ENCODE results near the gene SRPRA.

SRPRA gene

DNA sequence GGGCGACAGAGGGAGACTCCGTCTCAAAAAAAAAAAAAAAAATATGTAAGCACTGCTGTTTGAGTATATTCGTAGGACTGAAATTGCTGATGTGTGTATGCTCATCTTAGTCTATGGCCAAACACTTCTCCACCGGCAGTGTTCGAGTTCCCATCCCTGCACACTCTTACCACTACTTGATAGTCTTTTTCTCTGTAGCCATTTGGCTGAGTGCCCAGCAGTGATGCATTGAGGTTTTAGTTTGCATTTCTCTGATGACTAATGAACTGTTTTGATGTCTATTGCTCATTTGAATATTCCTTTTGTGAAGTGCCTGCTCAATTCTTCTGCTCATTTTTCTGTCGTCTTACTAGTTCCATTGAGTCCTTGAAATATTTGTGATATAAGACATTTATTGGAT is 16.1 kb upstream of the SRPRA start:
- TF ChIP-seq NFIC (IDR thresholded peaks at IDR 0.05) (peak; percentile 77), ZBTB7A (IDR thresholded peaks at IDR 0.05; ENCODE audit: low read depth) (no peak)

DNA sequence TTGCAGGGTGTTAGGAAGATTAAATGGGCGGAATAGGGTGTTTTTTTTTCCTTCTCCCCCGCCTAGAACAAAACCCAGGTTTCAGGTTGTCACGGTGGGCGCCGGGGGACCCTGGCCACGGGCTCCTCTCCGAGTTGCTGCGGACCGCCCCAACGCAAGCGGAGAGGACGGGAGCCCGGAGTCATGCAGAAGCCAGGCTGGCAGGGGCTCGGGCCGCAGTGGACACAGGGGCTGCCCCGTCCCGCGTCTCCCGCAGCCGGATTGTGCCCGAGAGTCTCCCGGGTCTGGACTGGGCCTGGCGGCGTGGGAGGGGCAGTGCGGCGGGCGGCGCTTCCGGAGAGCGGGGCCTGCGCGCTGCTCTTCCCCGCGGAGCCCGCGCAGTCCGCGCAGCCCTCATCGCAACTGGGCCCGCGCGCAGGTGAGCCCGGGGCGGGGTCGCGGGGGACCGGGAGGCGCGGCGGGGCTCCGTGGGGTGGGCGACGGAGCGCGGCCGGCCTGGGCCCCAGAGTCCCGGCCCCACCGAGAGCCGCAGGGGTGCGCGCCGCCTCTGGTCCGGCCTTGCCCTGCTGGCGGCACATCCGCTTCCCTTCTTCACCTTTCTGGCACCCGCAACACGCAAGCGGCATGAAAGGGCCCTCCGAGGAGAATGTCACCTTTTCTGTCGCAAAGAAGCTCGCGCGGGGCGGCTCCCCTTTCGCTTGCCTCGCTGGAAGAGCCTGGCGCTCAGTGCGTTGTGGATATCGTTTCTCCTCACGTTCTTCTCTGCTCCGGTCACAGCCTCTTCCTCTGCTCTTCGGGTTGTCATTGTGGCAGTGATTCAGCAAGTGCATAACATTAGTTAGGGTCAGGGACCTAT is 14.3 kb upstream of the SRPRA start, which contains the start of gene TIRAP:
TIRAP (plus strand) TSS at position 358 of the 856 bp plus-strand sequence. CDS start 7,802 bp downstream, outside the sequence.
- TF ChIP-seq TAF1 (IDR thresholded peaks at IDR 0.05; ENCODE audit: low read depth) = peak; percentile 81
- TF ChIP-seq TEAD4 (IDR thresholded peaks at IDR 0.05) = no peak
- 0 out of 2 replicates have a peak, but pooled peaks have one; percentile 30 for TF ChIP-seq EGR1 (IDR thresholded peaks at IDR 0.05)
- TF ChIP-seq, protein P1, sequence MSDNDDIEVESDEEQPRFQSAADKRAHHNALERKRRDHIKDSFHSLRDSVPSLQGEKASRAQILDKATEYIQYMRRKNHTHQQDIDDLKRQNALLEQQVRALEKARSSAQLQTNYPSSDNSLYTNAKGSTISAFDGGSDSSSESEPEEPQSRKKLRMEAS (IDR thresholded peaks at IDR 0.05) = peak; percentile 33; the same call in 1 of the 2 replicates
- no peak for TF ChIP-seq CEBPB (IDR thresholded peaks at IDR 0.05)
- no peak for TF ChIP-seq RAD21 (IDR thresholded peaks at IDR 0.05; ENCODE audit: low read depth)
- TF ChIP-seq EP300 (IDR thresholded peaks at IDR 0.05; ENCODE audit: borderline replicate concordance) = no peak
- peak; percentile 37; the same call in 1 of the 2 replicates for TF ChIP-seq YY1 (IDR thresholded peaks at IDR 0.05; ENCODE audit: low read depth)

DNA sequence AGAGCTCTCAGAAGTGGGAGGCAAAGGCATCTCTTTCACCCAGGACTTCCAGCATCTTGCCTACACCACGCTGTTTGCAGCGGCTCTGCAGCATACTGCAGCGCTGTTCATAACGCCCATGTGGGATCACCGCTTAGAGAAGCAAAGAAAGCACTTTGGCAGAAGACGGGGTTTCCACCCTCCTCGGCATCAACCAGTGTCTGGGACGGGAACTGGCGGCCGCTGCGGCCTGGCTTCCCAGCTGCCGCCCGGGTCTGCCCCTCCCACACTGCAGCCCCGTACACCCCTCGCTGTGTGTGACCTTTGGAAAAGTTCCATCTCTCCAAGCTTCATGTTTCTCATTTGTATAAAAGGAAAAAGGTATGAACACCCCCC is 13.7 kb upstream of the SRPRA start:
- TF ChIP-seq NFIC (IDR thresholded peaks at IDR 0.05) = no peak
- TF ChIP-seq, protein P1 (IDR thresholded peaks at IDR 0.05) = peak; percentile 7; the same call in 1 of the 2 replicates

DNA sequence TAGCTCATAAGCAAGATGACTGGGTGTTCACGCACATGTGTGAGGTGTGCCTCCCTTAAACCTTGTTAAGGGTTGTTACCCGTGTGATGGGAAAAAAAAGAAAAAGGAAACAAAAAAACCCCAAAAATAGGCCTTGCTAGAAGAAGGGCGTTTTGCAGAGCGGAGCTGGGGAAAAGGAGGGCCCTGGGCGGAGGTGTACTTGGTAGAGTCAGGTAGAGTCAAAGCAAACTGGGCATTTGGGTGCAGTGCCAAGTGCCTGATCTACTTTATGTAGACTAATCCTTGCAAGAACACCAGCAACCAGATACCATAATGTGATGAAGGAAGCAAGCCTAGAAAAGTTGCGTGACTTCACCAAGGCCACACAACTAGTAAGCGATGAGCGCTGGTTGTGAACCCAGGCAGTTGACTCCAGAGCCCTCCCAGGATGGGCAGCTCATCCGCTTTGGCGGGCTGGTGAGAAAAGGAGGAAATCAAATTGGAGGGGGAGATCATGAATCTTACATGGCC is 13.0 kb upstream of the SRPRA start:
- TF ChIP-seq, protein P2, sequence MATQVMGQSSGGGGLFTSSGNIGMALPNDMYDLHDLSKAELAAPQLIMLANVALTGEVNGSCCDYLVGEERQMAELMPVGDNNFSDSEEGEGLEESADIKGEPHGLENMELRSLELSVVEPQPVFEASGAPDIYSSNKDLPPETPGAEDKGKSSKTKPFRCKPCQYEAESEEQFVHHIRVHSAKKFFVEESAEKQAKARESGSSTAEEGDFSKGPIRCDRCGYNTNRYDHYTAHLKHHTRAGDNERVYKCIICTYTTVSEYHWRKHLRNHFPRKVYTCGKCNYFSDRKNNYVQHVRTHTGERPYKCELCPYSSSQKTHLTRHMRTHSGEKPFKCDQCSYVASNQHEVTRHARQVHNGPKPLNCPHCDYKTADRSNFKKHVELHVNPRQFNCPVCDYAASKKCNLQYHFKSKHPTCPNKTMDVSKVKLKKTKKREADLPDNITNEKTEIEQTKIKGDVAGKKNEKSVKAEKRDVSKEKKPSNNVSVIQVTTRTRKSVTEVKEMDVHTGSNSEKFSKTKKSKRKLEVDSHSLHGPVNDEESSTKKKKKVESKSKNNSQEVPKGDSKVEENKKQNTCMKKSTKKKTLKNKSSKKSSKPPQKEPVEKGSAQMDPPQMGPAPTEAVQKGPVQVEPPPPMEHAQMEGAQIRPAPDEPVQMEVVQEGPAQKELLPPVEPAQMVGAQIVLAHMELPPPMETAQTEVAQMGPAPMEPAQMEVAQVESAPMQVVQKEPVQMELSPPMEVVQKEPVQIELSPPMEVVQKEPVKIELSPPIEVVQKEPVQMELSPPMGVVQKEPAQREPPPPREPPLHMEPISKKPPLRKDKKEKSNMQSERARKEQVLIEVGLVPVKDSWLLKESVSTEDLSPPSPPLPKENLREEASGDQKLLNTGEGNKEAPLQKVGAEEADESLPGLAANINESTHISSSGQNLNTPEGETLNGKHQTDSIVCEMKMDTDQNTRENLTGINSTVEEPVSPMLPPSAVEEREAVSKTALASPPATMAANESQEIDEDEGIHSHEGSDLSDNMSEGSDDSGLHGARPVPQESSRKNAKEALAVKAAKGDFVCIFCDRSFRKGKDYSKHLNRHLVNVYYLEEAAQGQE (IDR thresholded peaks at IDR 0.05; ENCODE audit: low read depth) = no peak
- TF ChIP-seq TEAD4 (IDR thresholded peaks at IDR 0.05) (no peak), TAF1 (IDR thresholded peaks at IDR 0.05; ENCODE audit: low read depth) (no peak), ZBTB7A (IDR thresholded peaks at IDR 0.05; ENCODE audit: low read depth) (no peak), EP300 (IDR thresholded peaks at IDR 0.05; ENCODE audit: borderline replicate concordance) (no peak), FOXM1 (IDR thresholded peaks at IDR 0.05; ENCODE audit: borderline replicate concordance, low read depth) (no peak), TCF12 (IDR thresholded peaks at IDR 0.05; ENCODE audit: low read depth) (no peak), NFIC (IDR thresholded peaks at IDR 0.05) (no peak), CEBPB (IDR thresholded peaks at IDR 0.05) (no peak), CREB1 (IDR thresholded peaks at IDR 0.05; ENCODE audit: low read depth) (no peak), RAD21 (IDR thresholded peaks at IDR 0.05; ENCODE audit: low read depth) (no peak), YY1 (IDR thresholded peaks at IDR 0.05; ENCODE audit: low read depth) (no peak), EGR1 (IDR thresholded peaks at IDR 0.05) (no peak)
- TF ChIP-seq, protein P3, sequence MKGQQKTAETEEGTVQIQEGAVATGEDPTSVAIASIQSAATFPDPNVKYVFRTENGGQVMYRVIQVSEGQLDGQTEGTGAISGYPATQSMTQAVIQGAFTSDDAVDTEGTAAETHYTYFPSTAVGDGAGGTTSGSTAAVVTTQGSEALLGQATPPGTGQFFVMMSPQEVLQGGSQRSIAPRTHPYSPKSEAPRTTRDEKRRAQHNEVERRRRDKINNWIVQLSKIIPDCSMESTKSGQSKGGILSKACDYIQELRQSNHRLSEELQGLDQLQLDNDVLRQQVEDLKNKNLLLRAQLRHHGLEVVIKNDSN (IDR thresholded peaks at IDR 0.05) = no peak
- TF ChIP-seq, protein P1 (IDR thresholded peaks at IDR 0.05) = no peak

DNA sequence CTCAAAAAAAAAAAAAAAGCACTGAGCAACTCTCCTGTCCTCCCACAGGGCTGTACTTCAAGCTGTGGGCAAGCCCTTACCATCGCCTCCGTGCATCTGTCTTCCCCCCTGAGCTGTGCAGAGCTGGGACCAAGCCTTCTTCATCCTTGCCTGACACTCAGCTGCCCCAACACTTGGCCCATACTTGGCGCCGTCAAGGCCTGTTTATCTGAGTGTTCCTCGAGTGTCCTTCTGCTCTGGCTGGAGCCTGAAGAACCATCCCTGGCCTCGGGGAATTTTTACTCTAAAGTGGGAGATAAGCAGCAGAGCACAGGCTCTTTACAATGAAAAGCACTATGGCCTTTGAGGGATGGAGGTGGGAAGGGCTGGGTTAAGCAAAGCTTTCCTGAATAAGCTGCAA is 12.6 kb upstream of the SRPRA start:
- no peak for TF ChIP-seq RAD21 (IDR thresholded peaks at IDR 0.05; ENCODE audit: low read depth)
- no peak for TF ChIP-seq TAF1 (IDR thresholded peaks at IDR 0.05; ENCODE audit: low read depth)
- TF ChIP-seq EP300 (IDR thresholded peaks at IDR 0.05; ENCODE audit: borderline replicate concordance) = no peak
- TF ChIP-seq CREB1 (IDR thresholded peaks at IDR 0.05; ENCODE audit: low read depth) = no peak
- TF ChIP-seq, protein P3 (IDR thresholded peaks at IDR 0.05) = no peak
- TF ChIP-seq TCF12 (IDR thresholded peaks at IDR 0.05; ENCODE audit: low read depth) = no peak
- no peak for TF ChIP-seq NFIC (IDR thresholded peaks at IDR 0.05)
- TF ChIP-seq, protein P2 (IDR thresholded peaks at IDR 0.05; ENCODE audit: low read depth) = no peak
- no peak for TF ChIP-seq CEBPB (IDR thresholded peaks at IDR 0.05)
- TF ChIP-seq, protein P1 (IDR thresholded peaks at IDR 0.05) = no peak
- no peak for TF ChIP-seq FOXM1 (IDR thresholded peaks at IDR 0.05; ENCODE audit: borderline replicate concordance, low read depth)
- TF ChIP-seq EGR1 (IDR thresholded peaks at IDR 0.05) = no peak
- TF ChIP-seq TEAD4 (IDR thresholded peaks at IDR 0.05) = no peak
- no peak for TF ChIP-seq YY1 (IDR thresholded peaks at IDR 0.05; ENCODE audit: low read depth)
- TF ChIP-seq ZBTB7A (IDR thresholded peaks at IDR 0.05; ENCODE audit: low read depth) = no peak

All from Ishikawa (cell line).